ENCODE measurements around the gene SGO2. TPM values are rescaled to one million over a fixed set of nuclear protein-coding genes. Genes with fewer than 3 reads are reported as not detected.
A peak's percentile ranks its signal among the peaks of the same experiment; 100 is the strongest.

SGO2 gene
- total and polyA plus RNA-seq, 10 of the 15 experiments (the other 5 are each of a cell fraction or from before 2014, with no cell fraction given): 15.8 to 55.2 (median 24.3) TPM

DNA sequence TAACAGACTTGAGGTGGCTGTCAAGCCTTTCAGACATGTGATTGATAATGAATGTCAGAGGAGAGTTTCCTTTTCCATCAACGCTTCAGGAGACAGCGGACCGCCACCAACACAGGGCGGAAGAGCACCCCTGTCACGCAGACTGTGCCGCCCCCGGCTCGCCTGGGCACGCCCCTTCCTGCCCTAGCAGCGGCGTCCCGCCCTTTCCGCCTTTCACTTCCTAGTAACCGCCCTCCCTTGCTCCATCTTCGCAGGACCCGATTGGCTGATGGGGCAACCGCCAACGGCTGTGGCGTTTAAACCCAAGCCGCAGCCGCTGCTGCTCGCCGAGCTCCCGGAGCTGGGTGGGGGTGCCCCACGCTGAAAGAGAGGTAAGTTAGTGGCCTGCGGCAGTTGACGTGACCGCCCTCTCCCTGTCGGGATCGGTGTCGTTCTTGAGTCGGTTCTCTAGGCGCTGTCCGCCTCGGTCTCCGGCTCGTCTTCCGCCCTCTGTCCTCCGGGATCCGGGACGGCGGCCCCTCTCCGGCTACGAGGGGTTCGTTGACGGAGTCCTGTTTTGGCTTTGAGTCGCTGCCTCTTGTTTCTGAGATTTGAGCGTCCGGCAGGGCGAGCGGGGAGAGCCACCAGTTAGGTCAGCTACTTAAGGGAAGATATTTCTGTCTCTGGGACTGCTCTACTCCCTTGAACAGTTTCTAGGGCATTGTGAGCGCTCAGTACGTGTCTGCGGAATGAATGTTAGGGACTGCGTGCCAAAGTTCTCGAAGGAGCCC is at the start of gene SGO2 (continued):
- TF ChIP-seq CHD1 (IDR thresholded peaks at IDR 0.05; ENCODE audit: low read depth, low read length): no peak
- TF ChIP-seq STAT3 (IDR thresholded peaks at IDR 0.05; ENCODE audit: low read depth, low read length): no peak
- no peak for TF ChIP-seq KAT2A (conservative IDR thresholded peaks at IDR 0.05; ENCODE audit: control insufficient read depth, low read depth, low read length)
- TF ChIP-seq RB1 (IDR thresholded peaks at IDR 0.05; ENCODE audit: borderline replicate concordance): peak; percentile 81; the same call in 1 of the 2 replicates
- TF ChIP-seq SIX5 (IDR thresholded peaks at IDR 0.05; ENCODE audit: low read depth, low read length, severe bottlenecking): no peak
- TF ChIP-seq CBX5 (IDR thresholded peaks at IDR 0.05; ENCODE audit: low read depth): no peak
- peak; percentile 96 for TF ChIP-seq HDGF (IDR thresholded peaks at IDR 0.05)
- peak in 1 of 2 experiments; percentile 90; a peak in 2 of 3 replicates for TF ChIP-seq EGR1 (IDR thresholded peaks at IDR 0.05; ENCODE audit: borderline replicate concordance in 1 of 2, low read depth in 2 of 2, low read length in 2 of 2)
- no peak for TF ChIP-seq ZBED1 (IDR thresholded peaks at IDR 0.05; ENCODE audit: borderline replicate concordance)
- TF ChIP-seq ASH2L (IDR thresholded peaks at IDR 0.05; ENCODE audit: borderline replicate concordance, low read depth): no peak
- TF ChIP-seq MYB (IDR thresholded peaks at IDR 0.05; ENCODE audit: borderline replicate concordance, low read depth, low read length): peak; percentile 31; the same call in 1 of the 2 replicates
- TF ChIP-seq SUPT20H (IDR thresholded peaks at IDR 0.05; ENCODE audit: borderline replicate concordance, control insufficient read depth, low read depth, low read length): no peak
- TF ChIP-seq ZNF274 (IDR thresholded peaks at IDR 0.05; ENCODE audit: insufficient read depth, insufficient read length): no peak
- peak; percentile 89 for TF ChIP-seq ZBTB40 (IDR thresholded peaks at IDR 0.05; ENCODE audit: borderline replicate concordance)
- peak; percentile 99 for TF ChIP-seq SIN3A (IDR thresholded peaks at IDR 0.05; ENCODE audit: low read depth, low read length)
- TF ChIP-seq YBX1 (IDR thresholded peaks at IDR 0.05): no peak
- TF ChIP-seq, protein P1, sequence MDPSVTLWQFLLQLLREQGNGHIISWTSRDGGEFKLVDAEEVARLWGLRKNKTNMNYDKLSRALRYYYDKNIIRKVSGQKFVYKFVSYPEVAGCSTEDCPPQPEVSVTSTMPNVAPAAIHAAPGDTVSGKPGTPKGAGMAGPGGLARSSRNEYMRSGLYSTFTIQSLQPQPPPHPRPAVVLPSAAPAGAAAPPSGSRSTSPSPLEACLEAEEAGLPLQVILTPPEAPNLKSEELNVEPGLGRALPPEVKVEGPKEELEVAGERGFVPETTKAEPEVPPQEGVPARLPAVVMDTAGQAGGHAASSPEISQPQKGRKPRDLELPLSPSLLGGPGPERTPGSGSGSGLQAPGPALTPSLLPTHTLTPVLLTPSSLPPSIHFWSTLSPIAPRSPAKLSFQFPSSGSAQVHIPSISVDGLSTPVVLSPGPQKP (IDR thresholded peaks at IDR 0.05; ENCODE audit: low read depth, low read length): peak; percentile 59; the same call in 1 of the 2 replicates
- TF ChIP-seq CEBPB (IDR thresholded peaks at IDR 0.05; ENCODE audit: borderline replicate concordance in 1 of 2, low read depth in 2 of 2, low read length in 2 of 2): no peak
- no peak for TF ChIP-seq JUNB (IDR thresholded peaks at IDR 0.05)
- no peak for TF ChIP-seq BRCA1 (IDR thresholded peaks at IDR 0.05; ENCODE audit: low read depth, low read length)
- TF ChIP-seq, protein P2, sequence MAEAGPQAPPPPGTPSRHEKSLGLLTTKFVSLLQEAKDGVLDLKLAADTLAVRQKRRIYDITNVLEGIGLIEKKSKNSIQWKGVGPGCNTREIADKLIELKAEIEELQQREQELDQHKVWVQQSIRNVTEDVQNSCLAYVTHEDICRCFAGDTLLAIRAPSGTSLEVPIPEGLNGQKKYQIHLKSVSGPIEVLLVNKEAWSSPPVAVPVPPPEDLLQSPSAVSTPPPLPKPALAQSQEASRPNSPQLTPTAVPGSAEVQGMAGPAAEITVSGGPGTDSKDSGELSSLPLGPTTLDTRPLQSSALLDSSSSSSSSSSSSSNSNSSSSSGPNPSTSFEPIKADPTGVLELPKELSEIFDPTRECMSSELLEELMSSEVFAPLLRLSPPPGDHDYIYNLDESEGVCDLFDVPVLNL (IDR thresholded peaks at IDR 0.05; ENCODE audit: low read depth, low read length): peak; percentile 97
- TF ChIP-seq RUNX3 (IDR thresholded peaks at IDR 0.05; ENCODE audit: low read length): peak; percentile 82

All from GM12878 (cell line).